SU-DHL-6 (cell line): Measurements from ENCODE around the gene KY.

ENCODE experiments used
- H2AFZ ChIP-seq: fragments of 200-600 bp; sonication (generic); 2 replicates; pipeline ENCODE4 v1.6.1; 2014; ENCODE audit warnings: low read depth, mild to moderate bottlenecking, moderate library complexity, mixed read lengths, antibody characterized with exemption, low read length; ENCODE audit not compliant: severe bottlenecking
- H3F3A ChIP-seq: fragments of 200-600 bp; shearing (Covaris generic); 2 replicates; pipeline ENCODE4 v1.6.0; 2016; ENCODE audit warnings: antibody characterized with exemption, mild to moderate bottlenecking; ENCODE audit not compliant: insufficient read depth
- H3K27ac ChIP-seq: fragments of 200-600 bp; sonication (generic); 2 replicates; pipeline ENCODE4 v1.5.1; 2016; ENCODE audit warnings: low read depth, mild to moderate bottlenecking, low read length, moderate library complexity, mixed read lengths
- H3K27me3 ChIP-seq: fragments of 200-600 bp; sonication (generic), shearing (Covaris generic); 2 replicates; pipeline ENCODE4 v1.6.0; 2014; ENCODE audit warnings: mild to moderate bottlenecking, low read length
- H3K36me3 ChIP-seq: fragments of 200-600 bp; sonication (generic); 2 replicates; pipeline ENCODE4 v1.6.1; 2014; ENCODE audit warnings: mild to moderate bottlenecking, low read length, mixed read lengths
- H3K4me2 ChIP-seq: fragments of 300-600, 200-600 bp; shearing (Covaris generic), sonication (generic); 2 replicates; pipeline ENCODE4 v1.6.0; 2014; ENCODE audit warnings: low read length, low read depth, mild to moderate bottlenecking; ENCODE audit not compliant: poor library complexity, severe bottlenecking
- H3K4me3 ChIP-seq: fragments of 200-600 bp; sonication (generic); 2 replicates; pipeline ENCODE4 v1.5.1; 2014; ENCODE audit warnings: antibody characterized with exemption, low read length, mild to moderate bottlenecking, mixed read lengths; ENCODE audit not compliant: insufficient read depth, poor library complexity, severe bottlenecking
- H3K79me2 ChIP-seq: fragments of 200-600 bp; sonication (generic); 2 replicates; pipeline ENCODE4 v1.6.1; 2014; ENCODE audit warnings: mild to moderate bottlenecking, low read length, moderate library complexity; ENCODE audit not compliant: insufficient read depth
- H3K9ac ChIP-seq: fragments of 200-600 bp; sonication (generic); 2 replicates; pipeline ENCODE4 v1.7.0; 2014; ENCODE audit warnings: mild to moderate bottlenecking, low read length
- H3K9me2 ChIP-seq: fragments of 200-600 bp; sonication (generic); replicated peaks from 2 replicates; pipeline ENCODE4 v1.6.1; 2014; ENCODE audit warnings: low read length; ENCODE audit not compliant: insufficient read depth
- H3K9me3 ChIP-seq: fragments of 200-600 bp; sonication (generic); 2 replicates; pipeline ENCODE4 v1.6.1; 2014; ENCODE audit warnings: low read length, mixed read lengths; ENCODE audit not compliant: insufficient read depth
- H4K20me1 ChIP-seq: fragments of 200-600 bp; sonication (generic); 2 replicates; pipeline ENCODE4 v1.6.1; 2014; ENCODE audit warnings: low read depth, mild to moderate bottlenecking, antibody characterized with exemption, low read length, moderate library complexity, mixed read lengths
- CTCF ChIP-seq: fragments of 200-600 bp; sonication (generic); IDR thresholded peaks from one replicate; pipeline ENCODE4 v1.5.1; 2017; ENCODE audit warnings: antibody characterized with exemption, mild to moderate bottlenecking, low read length, moderate library complexity; ENCODE audit not compliant: insufficient read depth, poor library complexity, severe bottlenecking
- EZH2phosphoT487 ChIP-seq: fragments of 200-600 bp; sonication (generic), shearing (Covaris generic); conservative IDR thresholded peaks from 2 replicates; pipeline ENCODE4 v1.6.1; 2018; ENCODE audit warnings: mild to moderate bottlenecking, antibody characterized with exemption, low read length, moderate library complexity, mixed read lengths

The KY gene

GRCh38 chr3:134627831-134628230 is 23.0 kb downstream of the KY start:
- no peak overlapping the region for H2AFZ ChIP-seq
- no peak for TF ChIP-seq EZH2phosphoT487
- no peak for TF ChIP-seq CTCF
- H3F3A ChIP-seq = no peaks in the 10 kb centered on the region
- no peak overlapping the region for H3K4me3 ChIP-seq
- no peak overlapping the region for H3K4me2 ChIP-seq
- H3K9me2 ChIP-seq = no peaks in the 10 kb centered on the region
- no peak overlapping the region for H3K27ac ChIP-seq
- H4K20me1 ChIP-seq = no peaks in the 10 kb centered on the region
- H3K27me3 ChIP-seq = no peaks in the 10 kb centered on the region
- no peaks in the 10 kb centered on the region for H3K9me3 ChIP-seq
- H3K9ac ChIP-seq = no peak overlapping the region
- no peaks in the 10 kb centered on the region for H3K79me2 ChIP-seq
- no peaks in the 10 kb centered on the region for H3K36me3 ChIP-seq

- Histone ChIP-seq H3K9ac (no peak overlapping the region), H3K27ac (no peak overlapping the region), H3F3A (no peaks in the 10 kb centered on the region), H3K9me3 (no peaks in the 10 kb centered on the region), H3K36me3 (no peaks in the 10 kb centered on the region), H3K4me3 (no peak overlapping the region), H3K27me3 (no peaks in the 10 kb centered on the region), H2AFZ (no peak overlapping the region), H3K4me2 (no peak overlapping the region), H4K20me1 (no peaks in the 10 kb centered on the region), H3K79me2 (no peaks in the 10 kb centered on the region), H3K9me2 (no peaks in the 10 kb centered on the region)
- TF ChIP-seq EZH2phosphoT487 (no peak), CTCF (no peak)
These were observed 24.7 kb downstream of the KY start for GRCh38 chr3:134625885-134626741.

GRCh38 chr3:134625462-134625861 is 25.4 kb downstream of the KY start:
- H3K4me3 ChIP-seq = no peak overlapping the region
- no peaks in the 10 kb centered on the region for H3K9me3 ChIP-seq
- no peaks in the 10 kb centered on the region for H3F3A ChIP-seq
- no peak for TF ChIP-seq CTCF
- TF ChIP-seq EZH2phosphoT487 = no peak
- H3K9me2 ChIP-seq = no peaks in the 10 kb centered on the region
- H3K27ac ChIP-seq = no peak overlapping the region
- no peak overlapping the region for H3K4me2 ChIP-seq
- H2AFZ ChIP-seq = no peak overlapping the region
- no peaks in the 10 kb centered on the region for H3K27me3 ChIP-seq
- H3K79me2 ChIP-seq = no peaks in the 10 kb centered on the region
- no peaks in the 10 kb centered on the region for H4K20me1 ChIP-seq
- no peaks in the 10 kb centered on the region for H3K36me3 ChIP-seq
- no peak overlapping the region for H3K9ac ChIP-seq
